Measurements from ENCODE around the gene RPS3. TPM values are rescaled to one million over a fixed set of nuclear protein-coding genes. Genes with fewer than 3 reads are reported as not detected.

The RPS3 gene
- total and polyA plus RNA-seq, 2 donors (not counting 3 experiments of a cell fraction or from before 2014, with no cell fraction given): 2,973 to 3,734 TPM

GRCh38 chr11:75374646-75375045 is 24.7 kb upstream of the RPS3 start:
- CTCF ChIA-PET: interaction anchor here (0.9 to 3.3 kb wide), 6 partner anchors 10 to 94 kb away, joined by 3 to 15 read pairs (median 4); no protein-coding TSS in a partner anchor
- Histone ChIP-seq H3K4me2 (ENCODE audit: insufficient read depth, low read length) (no peak overlapping the region), H3K27me3 (ENCODE audit: control insufficient read depth in 2 of 2, insufficient read depth in 2 of 2, low read length in 2 of 2) (no peaks in the 10 kb centered on the region), H3K4me1 (ENCODE audit: control insufficient read depth, extremely low read depth, insufficient read depth, low read length) (peaks cover 12% of the 10 kb centered on the region), H3K9me3 (replicated peaks; ENCODE audit: control insufficient read depth, insufficient read depth, low read length) (no peaks in the 10 kb centered on the region), H2AFZ (ENCODE audit: low read depth, low read length) (no peak overlapping the region), H3K9me1 (replicated peaks; ENCODE audit: control insufficient read depth, extremely low read depth, insufficient read depth, low read length) (no peaks in the 10 kb centered on the region), H3K4me3 (replicated peaks in 1 of 3; ENCODE audit: insufficient read depth in 1 of 3, low read depth in 1 of 3, low read length in 3 of 3) (no peak overlapping the region), H3K36me3 (ENCODE audit: control insufficient read depth in 2 of 2, extremely low read depth in 1 of 2, insufficient read depth in 2 of 2, low read length in 2 of 2) (no peaks in the 10 kb centered on the region), H3K27ac (ENCODE audit: insufficient read depth, low read depth, low read length) (no peak overlapping the region), H3K79me2 (ENCODE audit: control insufficient read depth, insufficient read depth, low read length) (no peaks in the 10 kb centered on the region), H4K20me1 (replicated peaks; ENCODE audit: control insufficient read depth, extremely low read depth, insufficient read depth, low read length) (no peaks in the 10 kb centered on the region), H3K9ac (replicated peaks; ENCODE audit: extremely low read depth, insufficient read depth, low read length) (no peak overlapping the region)
- TF ChIP-seq POLR2A (IDR thresholded peaks at IDR 0.05; ENCODE audit: low read depth, low read length) (no peak), EZH2 (IDR thresholded peaks at IDR 0.05; ENCODE audit: borderline replicate concordance, low read depth, low read length, severe bottlenecking) (no peak), MYC (IDR thresholded peaks at IDR 0.05; ENCODE audit: low read depth, low read length) (no peak), GATA2 (IDR thresholded peaks at IDR 0.05; ENCODE audit: insufficient read depth, insufficient read length, low read depth, low read length) (no peak), FOS (IDR thresholded peaks at IDR 0.05; ENCODE audit: borderline replicate concordance, insufficient read depth, low read length) (no peak), MAX (IDR thresholded peaks at IDR 0.05; ENCODE audit: insufficient read depth, insufficient read length) (no peak), CTCF (IDR thresholded peaks at IDR 0.05; ENCODE audit: extremely low read depth in 1 of 2, insufficient read depth in 1 of 2, low read depth in 1 of 2, low read length in 2 of 2) (no peak), POLR2AphosphoS5 (IDR thresholded peaks at IDR 0.05; ENCODE audit: insufficient read depth, low read depth, low read length) (no peak), JUN (IDR thresholded peaks at IDR 0.05; ENCODE audit: borderline replicate concordance, insufficient read depth, insufficient read length, low read depth) (no peak)
- POLR2A ChIA-PET: no interaction called here
- no TSS peak for BruUV-seq (replicated peaks)
- no peak for DNase-seq (ENCODE audit: low read depth, low spot score)
- intact Hi-C loops (cut with micrococcal nuclease) (no loop called here), dilution Hi-C loops (cut with MboI; ENCODE audit: extremely low pct_ligation_motif_present, low sequenced_read_pairs) (no loop called here)
- no peak for FAIRE-seq

Measured in endothelial cell of umbilical vein (primary cell).